Hematopoietic multipotent progenitor cell treated with erythropoietin and hydrocortisone succinate and interleukin-3 and kit ligand, for 6 days (in vitro differentiated cells): ENCODE data around the gene ZNF497.
A peak's percentile ranks its signal among the peaks of the same experiment; 100 is the strongest.

Experiments used
- DNase-seq: peaks from one replicate; pipeline ENCODE4 v3.0.0-alpha.2; 2015

ZNF497 gene

GRCh38 chr19:58362272-58362994 is at the start of gene ZNF497:
TSS of gene ZNF497 (minus strand) at chr19:58362751. CDS start at chr19:58357635, 5,116 bp downstream.
- peak; percentile 98 for DNase-seq

GRCh38 chr19:58409010-58409790 is 46.6 kb upstream of the ZNF497 start:
- peak; percentile 75 for DNase-seq

GRCh38 chr19:58408152-58409009 is 45.8 kb upstream of the ZNF497 start, which contains the start of gene ZNF584:
TSS of gene ZNF584 (plus strand) at chr19:58408649. CDS start at chr19:58409148, 499 bp downstream.
- DNase-seq: peak; percentile 99

GRCh38 chr19:58407658-58408151 is 45.2 kb upstream of the ZNF497 start:
- DNase-seq: peak; percentile 63

- DNase-seq: peak; percentile 57
Observed at GRCh38 chr19:58406818-58407657, 44.5 kb upstream of the ZNF497 start.

GRCh38 chr19:58403920-58404478 is 41.4 kb upstream of the ZNF497 start:
- DNase-seq: peak; percentile 38

- no peak for DNase-seq
Observed at GRCh38 chr19:58401840-58402421, 39.4 kb upstream of the ZNF497 start.

- peak; percentile 100 for DNase-seq
Observed at GRCh38 chr19:58400916-58401839, 38.6 kb upstream of the ZNF497 start.

GRCh38 chr19:58400316-58400915 is 37.9 kb upstream of the ZNF497 start:
- DNase-seq: peak; percentile 55

- no peak for DNase-seq
Observed at GRCh38 chr19:58399903-58400302, 37.4 kb upstream of the ZNF497 start.

- no peak for DNase-seq
Observed at GRCh38 chr19:58398545-58398944, 36.0 kb upstream of the ZNF497 start.

- no peak for DNase-seq
Observed at GRCh38 chr19:58398087-58398486, 35.5 kb upstream of the ZNF497 start.

GRCh38 chr19:58397533-58398037 is 35.0 kb upstream of the ZNF497 start:
- DNase-seq: no peak

GRCh38 chr19:58396691-58397532 is 34.4 kb upstream of the ZNF497 start:
- DNase-seq: peak; percentile 3

GRCh38 chr19:58395979-58396627 is 33.6 kb upstream of the ZNF497 start:
- peak; percentile 38 for DNase-seq

GRCh38 chr19:58395220-58395978 is 32.8 kb upstream of the ZNF497 start, which contains the start of gene RNF225:
TSS of gene RNF225 (plus strand) at chr19:58395656. CDS start at chr19:58396090, 434 bp downstream.
- peak; percentile 45 for DNase-seq

GRCh38 chr19:58394821-58395219 is 32.3 kb upstream of the ZNF497 start:
- DNase-seq: no peak
